ENCODE data around the gene PM20D1.

The PM20D1 gene

DNA sequence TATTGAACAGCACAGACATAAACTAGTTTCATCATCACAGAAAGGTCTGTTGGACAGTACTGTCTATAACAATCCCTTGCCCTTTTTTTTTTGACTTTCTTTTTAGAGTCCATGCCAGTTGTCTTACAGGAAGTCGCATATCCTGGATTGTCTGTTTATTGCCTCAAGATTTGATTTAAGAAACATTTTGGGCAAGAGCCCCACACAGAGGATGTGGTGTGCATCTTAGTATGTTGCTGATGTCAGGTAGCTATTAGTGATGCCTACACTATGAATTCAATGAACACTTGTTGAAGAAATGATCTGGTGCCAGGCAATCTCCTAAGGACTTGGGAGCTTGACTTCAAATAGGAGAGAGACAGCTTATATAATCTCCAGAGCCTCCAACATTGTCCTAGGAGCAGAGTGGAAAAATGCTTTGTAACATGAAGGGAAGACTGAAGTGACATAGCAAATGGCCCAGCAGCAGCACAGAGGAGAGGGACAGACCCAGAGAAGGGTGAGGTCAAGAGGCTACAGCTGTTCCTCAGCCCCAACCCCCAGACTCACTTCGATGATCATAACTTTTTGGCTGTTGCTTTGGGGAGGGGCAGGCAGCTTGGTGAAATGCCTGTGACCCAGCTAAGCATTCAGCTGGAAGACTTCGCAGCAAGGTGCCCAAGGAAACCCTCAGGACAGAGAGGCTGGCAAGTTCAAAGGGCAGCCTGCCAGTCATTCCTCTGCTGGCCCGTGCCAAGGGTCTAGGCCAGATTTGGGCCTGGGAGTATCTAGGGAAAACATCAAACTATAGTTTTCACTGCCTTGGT, 67.1 kb downstream of the PM20D1 start:
- no peak for TF ChIP-seq POLR2AphosphoS5 (IDR thresholded peaks at IDR 0.05; ENCODE audit: low read depth, low read length)
- TF ChIP-seq TAF1 (IDR thresholded peaks at IDR 0.05; ENCODE audit: borderline replicate concordance, insufficient read depth, low read length), result no peak
- no peak for TF ChIP-seq FOXP2 (optimal IDR thresholded peaks at IDR 0.05; ENCODE audit: borderline replicate concordance, extremely low read depth, extremely low read length, insufficient read depth)
- TF ChIP-seq SIN3A (IDR thresholded peaks at IDR 0.05; ENCODE audit: borderline replicate concordance, insufficient read depth, low read length), result no peak
- TF ChIP-seq REST (IDR thresholded peaks at IDR 0.05; ENCODE audit: insufficient read depth in 1 of 2, low read depth in 2 of 2, low read length in 2 of 2), result no peak

DNA sequence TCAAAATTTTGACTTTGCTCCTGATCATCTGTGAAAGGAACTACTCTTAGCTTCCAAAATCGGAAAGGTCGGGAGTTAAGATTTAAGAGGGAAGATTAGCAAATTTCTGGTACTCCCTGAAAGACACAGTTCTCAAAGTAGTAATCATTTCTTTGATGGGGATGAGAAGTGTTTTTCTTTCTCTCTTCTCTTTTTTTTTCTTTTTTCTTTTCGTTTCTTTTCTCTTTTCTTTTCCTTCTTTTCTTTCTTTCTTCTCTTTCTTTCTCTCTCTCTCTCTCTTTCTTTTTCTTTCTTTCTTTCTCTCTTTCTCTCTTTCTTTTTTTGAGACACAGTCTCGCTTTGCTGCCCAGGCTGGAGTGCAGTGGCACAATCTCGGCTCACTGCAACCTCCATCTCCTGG, 69.6 kb downstream of the PM20D1 start:
- no peak for TF ChIP-seq SIN3A (IDR thresholded peaks at IDR 0.05; ENCODE audit: borderline replicate concordance, insufficient read depth, low read length)
- TF ChIP-seq FOXP2 (optimal IDR thresholded peaks at IDR 0.05; ENCODE audit: borderline replicate concordance, extremely low read depth, extremely low read length, insufficient read depth), result no peak
- no peak for TF ChIP-seq REST (IDR thresholded peaks at IDR 0.05; ENCODE audit: insufficient read depth in 1 of 2, low read depth in 2 of 2, low read length in 2 of 2)
- no peak for TF ChIP-seq POLR2AphosphoS5 (IDR thresholded peaks at IDR 0.05; ENCODE audit: low read depth, low read length)
- no peak for TF ChIP-seq TAF1 (IDR thresholded peaks at IDR 0.05; ENCODE audit: borderline replicate concordance, insufficient read depth, low read length)

All from PFSK-1 (cell line).